ENCODE results near the gene ACOX2. TPM values are rescaled to one million over a fixed set of nuclear protein-coding genes. Genes with fewer than 3 reads are reported as not detected.

The ACOX2 gene
- total and polyA plus RNA-seq, 2 of the 13 experiments (the other 11 are each of a cell fraction or from before 2014, with no cell fraction given), result 42.6 to 98.5 TPM

DNA sequence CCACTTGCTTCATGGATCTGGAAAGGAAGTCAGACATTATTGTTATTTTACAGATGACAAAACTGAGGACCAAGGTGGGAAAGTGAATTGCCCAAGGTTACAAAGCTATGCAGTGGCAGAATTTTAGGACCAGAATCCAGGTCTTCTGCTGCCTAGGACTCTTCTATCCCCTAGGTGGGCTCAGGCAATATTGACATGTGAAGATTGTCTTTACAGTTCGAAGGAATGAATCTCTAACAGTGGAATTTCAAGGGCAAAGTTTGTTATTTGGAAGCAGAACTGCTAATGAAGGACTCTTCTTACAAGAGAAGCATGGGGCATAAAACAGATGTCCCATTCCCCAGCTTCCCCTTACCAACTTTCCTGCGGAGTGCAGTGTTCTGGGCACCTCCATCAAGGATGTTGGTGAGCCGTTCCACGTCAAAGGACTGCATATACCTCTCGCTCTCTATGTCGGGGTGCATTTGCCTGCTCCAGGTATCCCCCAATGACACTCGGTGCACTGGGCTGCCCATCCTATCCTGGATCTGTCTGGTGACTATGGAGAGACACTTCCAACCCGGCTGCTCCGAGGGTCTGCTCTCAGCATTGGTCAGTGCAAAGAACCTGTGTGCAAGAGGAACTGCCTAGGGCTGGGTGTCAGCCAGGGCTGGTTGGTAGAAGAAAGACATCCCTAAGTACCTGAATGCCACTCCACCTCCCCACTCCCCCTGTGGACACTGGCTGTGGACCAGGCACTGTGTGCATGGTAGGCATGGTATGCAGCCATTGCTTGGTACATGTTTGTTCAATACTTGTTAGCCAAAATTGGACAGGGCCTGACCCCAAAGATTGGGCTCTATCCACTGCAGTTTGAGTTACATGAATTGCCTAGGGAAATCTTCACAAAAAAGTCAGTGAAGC lies 2.1 kb downstream of the ACOX2 start (continued):
- TF ChIP-seq, protein P1, sequence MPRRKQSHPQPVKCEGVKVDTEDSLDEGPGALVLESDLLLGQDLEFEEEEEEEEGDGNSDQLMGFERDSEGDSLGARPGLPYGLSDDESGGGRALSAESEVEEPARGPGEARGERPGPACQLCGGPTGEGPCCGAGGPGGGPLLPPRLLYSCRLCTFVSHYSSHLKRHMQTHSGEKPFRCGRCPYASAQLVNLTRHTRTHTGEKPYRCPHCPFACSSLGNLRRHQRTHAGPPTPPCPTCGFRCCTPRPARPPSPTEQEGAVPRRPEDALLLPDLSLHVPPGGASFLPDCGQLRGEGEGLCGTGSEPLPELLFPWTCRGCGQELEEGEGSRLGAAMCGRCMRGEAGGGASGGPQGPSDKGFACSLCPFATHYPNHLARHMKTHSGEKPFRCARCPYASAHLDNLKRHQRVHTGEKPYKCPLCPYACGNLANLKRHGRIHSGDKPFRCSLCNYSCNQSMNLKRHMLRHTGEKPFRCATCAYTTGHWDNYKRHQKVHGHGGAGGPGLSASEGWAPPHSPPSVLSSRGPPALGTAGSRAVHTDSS (CRISPR knock-in tag; conservative IDR thresholded peaks at IDR 0.05), result no peak
- no peak for TF ChIP-seq SNAI1 (CRISPR knock-in tag; IDR thresholded peaks at IDR 0.05; ENCODE audit: borderline replicate concordance)
- no peak for TF ChIP-seq NFKBIZ (CRISPR knock-in tag; IDR thresholded peaks at IDR 0.05)
- TF ChIP-seq MTF2 (CRISPR knock-in tag; IDR thresholded peaks at IDR 0.05; ENCODE audit: borderline replicate concordance), result no peak

DNA sequence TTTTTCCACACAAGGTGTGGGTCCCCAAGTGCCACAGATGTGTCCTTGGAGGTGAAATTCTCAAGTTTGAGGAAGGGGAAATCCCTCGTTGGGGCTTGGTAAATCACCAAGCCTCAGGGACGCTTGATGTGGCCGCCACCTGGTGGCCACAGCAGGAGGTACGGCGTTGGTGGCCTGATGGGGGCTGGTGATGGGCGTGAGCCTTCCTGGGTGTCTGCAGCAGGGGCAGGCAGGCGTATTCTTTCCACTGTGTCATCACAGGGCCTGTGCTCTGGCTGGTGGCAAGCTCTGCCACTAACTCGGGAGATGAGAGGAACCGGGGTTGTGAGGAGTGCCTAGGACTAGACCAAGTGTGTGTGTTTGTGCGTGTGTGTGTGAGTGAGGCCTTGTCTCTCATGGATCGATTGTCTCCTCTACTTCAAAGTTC lies 4.2 kb downstream of the ACOX2 start:
- H2AFZ ChIP-seq (ENCODE audit: low read length), result no peak overlapping the region
- peak; percentile 74 for FAIRE-seq
- in situ Hi-C loops (cut with HindIII; ENCODE audit: extremely low pct_ligation_motif_present, low pct_unique_long_range_greater_than_20kb) (loop anchor here (10.0 kb wide), 1 partner anchor 208 kb away; no protein-coding TSS in a partner anchor), intact Hi-C loops (cut with micrococcal nuclease; ENCODE audit: unreplicated experiment) (loop anchor here (2.0 to 10.0 kb wide), 2 partner anchors 70 to 198 kb away; partner anchors contain the start of gene PXK)
- H3K4me3 ChIP-seq (replicated peaks in 1 of 3; ENCODE audit: insufficient read depth in 1 of 3, low read depth in 2 of 3, low read length in 3 of 3), result no peak overlapping the region
- H3K4me2 ChIP-seq (ENCODE audit: low read depth, low read length), result no peak overlapping the region
- no peaks in the 10 kb centered on the region for H3K27me3 ChIP-seq (ENCODE audit: control insufficient read depth in 1 of 2, insufficient read depth in 2 of 2, low read length in 2 of 2)
- peak overlapping the region; percentile 33 for H3K27ac ChIP-seq (ENCODE audit: extremely low read length, insufficient read depth, low read length)
- no peaks in the 10 kb centered on the region for H3K9me3 ChIP-seq (ENCODE audit: low read length)
- H4K20me1 ChIP-seq (ENCODE audit: insufficient read depth, low read length), result no peaks in the 10 kb centered on the region
- WGBS (ENCODE audit: low lambda C conversion rate), result 41% methylated on average over 5 of the region's 11 CpGs
- H3K4me1 ChIP-seq (ENCODE audit: insufficient read depth, low read length), result peaks cover 58% of the 10 kb centered on the region
- CTCF ChIA-PET (ENCODE audit: low intra/inter-chr PET ratio, low total read pairs), result interaction anchor here (0.7 to 2.3 kb wide), 6 partner anchors 13 to 345 kb away, joined by 3 to 12 read pairs (median 6); partner anchors contain the start of gene KCTD6
- POLR2A ChIA-PET, result interaction anchor here (1.5 kb wide), 1 partner anchor 99 kb away, joined by 4 read pairs; the partner anchor contains the start of gene PDHB
- DNase-seq (ENCODE audit: low spot score), result peak; percentile 55
- ATAC-seq, result peak; percentile 61
- no peaks in the 10 kb centered on the region for H3K79me2 ChIP-seq (ENCODE audit: insufficient read depth, low read length)
- BruUV-seq (replicated peaks), result no TSS peak
- H3K9ac ChIP-seq (ENCODE audit: insufficient read depth, low read depth, low read length), result no peak overlapping the region
- H3K36me3 ChIP-seq (replicated peaks in 1 of 2; ENCODE audit: control insufficient read depth in 1 of 2, insufficient read depth in 2 of 2, low read length in 2 of 2), result peaks cover 0 to 36% of the 10 kb centered on the region in 2 experiments; a peak in 3 of 5 replicates
- TF ChIP-seq, protein P2, sequence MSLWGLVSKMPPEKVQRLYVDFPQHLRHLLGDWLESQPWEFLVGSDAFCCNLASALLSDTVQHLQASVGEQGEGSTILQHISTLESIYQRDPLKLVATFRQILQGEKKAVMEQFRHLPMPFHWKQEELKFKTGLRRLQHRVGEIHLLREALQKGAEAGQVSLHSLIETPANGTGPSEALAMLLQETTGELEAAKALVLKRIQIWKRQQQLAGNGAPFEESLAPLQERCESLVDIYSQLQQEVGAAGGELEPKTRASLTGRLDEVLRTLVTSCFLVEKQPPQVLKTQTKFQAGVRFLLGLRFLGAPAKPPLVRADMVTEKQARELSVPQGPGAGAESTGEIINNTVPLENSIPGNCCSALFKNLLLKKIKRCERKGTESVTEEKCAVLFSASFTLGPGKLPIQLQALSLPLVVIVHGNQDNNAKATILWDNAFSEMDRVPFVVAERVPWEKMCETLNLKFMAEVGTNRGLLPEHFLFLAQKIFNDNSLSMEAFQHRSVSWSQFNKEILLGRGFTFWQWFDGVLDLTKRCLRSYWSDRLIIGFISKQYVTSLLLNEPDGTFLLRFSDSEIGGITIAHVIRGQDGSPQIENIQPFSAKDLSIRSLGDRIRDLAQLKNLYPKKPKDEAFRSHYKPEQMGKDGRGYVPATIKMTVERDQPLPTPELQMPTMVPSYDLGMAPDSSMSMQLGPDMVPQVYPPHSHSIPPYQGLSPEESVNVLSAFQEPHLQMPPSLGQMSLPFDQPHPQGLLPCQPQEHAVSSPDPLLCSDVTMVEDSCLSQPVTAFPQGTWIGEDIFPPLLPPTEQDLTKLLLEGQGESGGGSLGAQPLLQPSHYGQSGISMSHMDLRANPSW (CRISPR knock-in tag; IDR thresholded peaks at IDR 0.05; ENCODE audit: borderline replicate concordance), result no peak
- no peak for TF ChIP-seq ZNF619 (CRISPR knock-in tag; IDR thresholded peaks at IDR 0.05)
- TF ChIP-seq, protein P3, sequence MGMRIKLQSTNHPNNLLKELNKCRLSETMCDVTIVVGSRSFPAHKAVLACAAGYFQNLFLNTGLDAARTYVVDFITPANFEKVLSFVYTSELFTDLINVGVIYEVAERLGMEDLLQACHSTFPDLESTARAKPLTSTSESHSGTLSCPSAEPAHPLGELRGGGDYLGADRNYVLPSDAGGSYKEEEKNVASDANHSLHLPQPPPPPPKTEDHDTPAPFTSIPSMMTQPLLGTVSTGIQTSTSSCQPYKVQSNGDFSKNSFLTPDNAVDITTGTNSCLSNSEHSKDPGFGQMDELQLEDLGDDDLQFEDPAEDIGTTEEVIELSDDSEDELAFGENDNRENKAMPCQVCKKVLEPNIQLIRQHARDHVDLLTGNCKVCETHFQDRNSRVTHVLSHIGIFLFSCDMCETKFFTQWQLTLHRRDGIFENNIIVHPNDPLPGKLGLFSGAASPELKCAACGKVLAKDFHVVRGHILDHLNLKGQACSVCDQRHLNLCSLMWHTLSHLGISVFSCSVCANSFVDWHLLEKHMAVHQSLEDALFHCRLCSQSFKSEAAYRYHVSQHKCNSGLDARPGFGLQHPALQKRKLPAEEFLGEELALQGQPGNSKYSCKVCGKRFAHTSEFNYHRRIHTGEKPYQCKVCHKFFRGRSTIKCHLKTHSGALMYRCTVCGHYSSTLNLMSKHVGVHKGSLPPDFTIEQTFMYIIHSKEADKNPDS (CRISPR knock-in tag; IDR thresholded peaks at IDR 0.05), result no peak
- 0 out of 2 replicates have a peak, but pooled peaks have one; percentile 21 for TF ChIP-seq ZNF317 (CRISPR knock-in tag; IDR thresholded peaks at IDR 0.05)
- no peak for TF ChIP-seq XBP1 (CRISPR knock-in tag; IDR thresholded peaks at IDR 0.05)
- TF ChIP-seq, protein P4, sequence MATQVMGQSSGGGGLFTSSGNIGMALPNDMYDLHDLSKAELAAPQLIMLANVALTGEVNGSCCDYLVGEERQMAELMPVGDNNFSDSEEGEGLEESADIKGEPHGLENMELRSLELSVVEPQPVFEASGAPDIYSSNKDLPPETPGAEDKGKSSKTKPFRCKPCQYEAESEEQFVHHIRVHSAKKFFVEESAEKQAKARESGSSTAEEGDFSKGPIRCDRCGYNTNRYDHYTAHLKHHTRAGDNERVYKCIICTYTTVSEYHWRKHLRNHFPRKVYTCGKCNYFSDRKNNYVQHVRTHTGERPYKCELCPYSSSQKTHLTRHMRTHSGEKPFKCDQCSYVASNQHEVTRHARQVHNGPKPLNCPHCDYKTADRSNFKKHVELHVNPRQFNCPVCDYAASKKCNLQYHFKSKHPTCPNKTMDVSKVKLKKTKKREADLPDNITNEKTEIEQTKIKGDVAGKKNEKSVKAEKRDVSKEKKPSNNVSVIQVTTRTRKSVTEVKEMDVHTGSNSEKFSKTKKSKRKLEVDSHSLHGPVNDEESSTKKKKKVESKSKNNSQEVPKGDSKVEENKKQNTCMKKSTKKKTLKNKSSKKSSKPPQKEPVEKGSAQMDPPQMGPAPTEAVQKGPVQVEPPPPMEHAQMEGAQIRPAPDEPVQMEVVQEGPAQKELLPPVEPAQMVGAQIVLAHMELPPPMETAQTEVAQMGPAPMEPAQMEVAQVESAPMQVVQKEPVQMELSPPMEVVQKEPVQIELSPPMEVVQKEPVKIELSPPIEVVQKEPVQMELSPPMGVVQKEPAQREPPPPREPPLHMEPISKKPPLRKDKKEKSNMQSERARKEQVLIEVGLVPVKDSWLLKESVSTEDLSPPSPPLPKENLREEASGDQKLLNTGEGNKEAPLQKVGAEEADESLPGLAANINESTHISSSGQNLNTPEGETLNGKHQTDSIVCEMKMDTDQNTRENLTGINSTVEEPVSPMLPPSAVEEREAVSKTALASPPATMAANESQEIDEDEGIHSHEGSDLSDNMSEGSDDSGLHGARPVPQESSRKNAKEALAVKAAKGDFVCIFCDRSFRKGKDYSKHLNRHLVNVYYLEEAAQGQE (IDR thresholded peaks at IDR 0.05; ENCODE audit: borderline replicate concordance in 1 of 2, low read depth in 1 of 2, low read length in 2 of 2), result no peak
